NCI-H1048 (cell line): Measurements from ENCODE around the gene GALNS.

ENCODE experiments used
- DNase-seq: peaks from one replicate; lab custom pipeline; 2025; lab: John Stamatoyannopoulos, UW

The GALNS gene

DNA sequence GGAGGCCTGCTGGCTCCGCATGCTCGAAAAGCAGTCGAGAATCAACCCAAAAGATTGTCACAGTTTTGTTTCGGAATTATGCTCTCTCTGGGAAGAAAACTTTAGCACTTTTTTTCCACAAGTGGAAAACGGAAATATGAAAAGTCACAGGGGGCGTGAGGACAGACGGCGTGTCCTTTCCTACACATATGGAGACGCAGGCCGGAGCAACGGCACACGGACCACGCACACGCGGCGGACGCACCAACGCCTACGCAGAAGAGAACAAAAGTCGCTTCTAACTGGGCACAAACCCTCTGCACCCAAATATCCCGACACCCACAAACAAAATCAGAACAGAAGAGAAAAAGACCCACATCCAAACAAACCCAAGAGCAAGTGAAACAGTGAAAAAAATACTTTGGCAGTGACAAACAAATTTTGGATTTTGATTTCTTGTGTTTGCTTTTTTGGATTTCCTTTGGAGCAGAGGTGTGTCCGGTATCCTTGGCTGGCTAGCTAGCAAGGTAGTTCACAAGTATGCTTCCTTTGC is 19.0 kb upstream of the GALNS start:
- no peak for DNase-seq

- DNase-seq: no peak
These were observed 18.3 kb upstream of the GALNS start for GRCh38 chr16:88874938-88875599.

DNA sequence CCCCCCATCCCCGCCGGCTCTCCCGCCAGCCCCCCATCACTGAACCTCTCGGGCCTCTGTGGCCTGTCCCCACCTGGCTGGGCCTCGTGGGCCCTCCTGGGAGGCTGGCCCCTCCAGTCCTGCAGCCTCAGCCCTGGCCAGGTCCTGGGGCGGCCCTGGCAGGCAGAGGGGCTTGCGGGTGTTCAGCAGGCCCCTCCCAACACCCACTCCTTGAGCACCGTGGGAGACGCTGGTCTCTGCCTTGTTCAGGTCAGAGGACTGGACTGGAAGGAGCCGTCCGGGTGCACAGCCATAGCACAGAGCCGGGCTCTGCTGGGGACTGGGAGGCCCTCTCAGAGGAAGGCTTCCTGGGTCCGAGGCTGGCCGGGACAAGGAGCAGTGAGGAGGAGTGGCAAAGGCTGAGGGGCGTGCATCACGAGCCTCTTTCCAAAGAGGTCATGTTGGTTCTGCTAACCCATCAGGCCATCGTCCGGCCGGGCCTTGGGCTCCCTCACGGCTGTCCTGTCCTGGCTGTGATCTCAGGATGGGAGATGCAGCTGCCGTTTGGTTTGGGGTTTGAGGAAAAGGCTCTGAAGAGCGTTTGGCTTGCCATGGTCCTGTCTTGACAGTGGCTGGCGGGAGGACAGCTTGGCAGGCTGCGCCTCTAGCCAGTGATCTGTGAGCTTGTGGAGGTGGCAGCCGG is 16.0 kb upstream of the GALNS start:
- DNase-seq: no peak

GRCh38 chr16:88871730-88872416 is 15.1 kb upstream of the GALNS start:
- no peak for DNase-seq

DNA sequence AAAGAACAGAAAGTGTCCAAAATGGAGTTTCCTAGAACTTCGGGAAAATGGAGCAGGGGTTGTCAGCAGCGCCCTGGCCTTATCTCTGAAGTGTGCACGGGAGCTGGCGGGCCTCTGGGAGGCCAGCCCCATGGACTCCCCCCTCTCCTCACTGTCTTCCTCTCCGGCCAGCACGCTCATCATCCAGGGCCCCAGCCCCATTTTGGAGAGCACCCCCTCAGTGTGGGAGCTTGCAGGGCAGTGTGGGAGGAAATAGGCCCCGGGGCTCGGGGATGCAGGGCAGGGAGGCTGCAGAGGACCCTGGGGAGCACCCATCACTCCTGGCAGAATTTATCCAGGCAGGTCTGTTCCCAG is 14.6 kb upstream of the GALNS start:
- DNase-seq: no peak

DNA sequence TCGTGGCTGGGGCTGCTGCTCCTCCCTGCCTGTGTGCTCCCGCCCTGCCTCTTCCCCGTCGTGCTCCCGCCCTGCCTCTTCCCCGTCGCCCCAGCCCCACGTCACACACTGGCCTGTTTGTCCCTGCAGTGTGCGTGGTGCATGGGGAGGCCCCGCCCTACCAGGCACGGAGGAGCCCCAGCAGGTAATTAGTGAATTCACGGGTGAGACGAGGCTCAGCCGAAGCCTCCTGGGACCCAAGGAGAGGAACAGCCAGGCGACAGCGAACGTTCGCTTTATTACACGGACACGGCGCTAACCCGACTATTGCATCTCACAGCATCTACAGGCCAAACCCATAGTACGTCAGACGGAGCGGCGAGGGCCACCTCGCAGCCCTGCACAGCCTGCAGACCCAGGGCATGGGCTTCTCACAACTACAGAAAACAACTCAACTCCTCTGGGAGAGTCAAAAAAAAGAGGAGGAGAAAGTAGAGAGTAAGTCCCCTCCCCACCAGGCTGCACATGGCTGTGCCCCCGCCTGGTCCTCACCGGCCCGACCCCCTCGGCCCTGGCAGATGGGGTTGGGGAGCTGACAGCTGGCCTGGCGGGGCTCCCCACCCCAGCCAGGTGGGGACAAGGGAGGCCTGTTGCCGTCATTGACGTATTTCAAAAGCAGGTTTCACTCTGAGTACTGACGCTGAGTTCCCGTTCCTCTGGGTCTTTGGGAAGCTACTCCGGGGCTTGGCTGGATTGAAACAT is 14.0 kb upstream of the GALNS start:
- DNase-seq: no peak

DNA sequence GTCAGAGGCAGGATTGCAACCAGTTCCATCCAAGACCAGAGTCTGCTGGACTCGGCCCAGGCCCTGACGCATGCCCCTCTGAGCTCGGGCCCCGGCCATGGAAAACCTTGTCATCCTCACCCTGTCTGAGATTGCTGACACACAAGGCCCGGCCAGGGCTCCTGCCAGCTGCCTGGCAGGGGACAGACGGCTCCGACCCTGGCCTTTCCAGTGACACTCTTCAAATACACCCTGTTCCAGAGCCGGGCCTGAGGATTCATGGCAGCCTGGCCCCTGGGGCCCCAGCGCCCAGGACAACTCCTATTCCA is 12.9 kb upstream of the GALNS start:
- no peak for DNase-seq

- no peak for DNase-seq
These were observed 12.4 kb upstream of the GALNS start for GRCh38 chr16:88868974-88869672.

GRCh38 chr16:88867581-88868246 is 11.0 kb upstream of the GALNS start:
- DNase-seq: no peak

DNA sequence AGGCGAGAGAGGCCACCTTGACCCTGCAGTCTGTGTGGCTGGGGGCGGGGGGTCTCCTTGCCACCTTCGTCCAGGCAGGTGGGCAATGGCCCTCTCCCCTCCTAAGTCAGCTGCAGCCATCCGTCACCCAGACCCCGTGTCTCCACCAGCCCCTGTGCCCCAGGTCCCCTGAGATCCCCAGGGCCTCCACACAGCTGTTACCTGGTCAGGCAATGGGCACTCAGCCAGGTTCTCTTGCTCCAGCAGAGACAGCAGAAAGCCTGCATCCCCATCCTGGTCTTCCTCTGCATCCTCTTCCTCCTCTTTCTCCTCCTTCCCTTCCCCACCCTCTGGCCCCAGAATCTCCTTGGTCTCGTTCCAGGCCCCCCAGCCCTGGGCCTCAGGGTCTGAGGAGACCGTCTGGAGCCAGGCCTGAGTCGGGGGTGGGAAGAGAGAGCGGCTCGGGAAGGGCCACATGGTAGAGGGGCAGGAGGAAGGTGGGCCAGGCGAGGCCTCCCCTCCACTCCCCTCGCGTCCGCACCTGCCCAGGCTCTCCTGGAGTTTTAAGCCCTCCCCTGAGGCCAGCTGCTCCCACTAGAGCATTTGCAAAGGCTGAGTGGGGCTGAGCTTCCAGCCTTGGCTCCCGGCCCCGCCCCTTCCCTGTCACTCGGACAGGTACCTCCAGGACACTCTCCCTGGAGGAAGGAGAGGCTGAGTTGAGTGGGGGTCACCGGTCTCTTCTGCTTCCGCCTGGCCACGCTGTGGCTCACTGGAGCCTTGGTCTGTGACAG is 9.6 kb upstream of the GALNS start, which contains the start of gene PABPN1L:
Gene PABPN1L (minus strand): TSS at position 510 of the 770 bp plus-strand sequence. CDS start 54 bp downstream, at position 456.
- no peak for DNase-seq

- no peak for DNase-seq
These were observed 9.0 kb upstream of the GALNS start for GRCh38 chr16:88865742-88866141.

GRCh38 chr16:88865310-88865709 is 8.6 kb upstream of the GALNS start:
- no peak for DNase-seq

GRCh38 chr16:88864521-88864920 is 7.8 kb upstream of the GALNS start:
- no peak for DNase-seq

DNA sequence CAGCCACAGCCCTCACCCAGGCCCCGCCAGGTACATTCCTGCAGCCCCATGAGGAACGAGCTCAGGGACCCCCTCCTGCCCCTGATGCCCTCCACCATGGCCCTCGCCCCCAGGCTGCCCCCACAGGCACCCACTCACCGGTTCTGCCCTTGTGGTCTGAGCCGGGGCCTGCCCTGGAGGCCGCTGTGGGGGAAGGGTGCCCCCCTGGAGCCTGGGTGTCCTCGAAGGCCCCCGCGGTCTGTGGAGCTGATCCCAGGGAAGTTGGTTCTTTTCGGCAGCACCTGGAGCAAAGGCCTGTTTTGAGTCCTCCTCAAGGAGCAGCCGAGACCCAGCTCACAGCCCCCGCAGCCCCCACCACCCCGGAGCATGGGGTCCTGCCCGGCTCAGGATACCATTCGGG is 7.4 kb upstream of the GALNS start:
- DNase-seq: no peak

- DNase-seq: no peak
These were observed 6.7 kb upstream of the GALNS start for GRCh38 chr16:88863426-88863825.

- DNase-seq: no peak
These were observed 6.2 kb upstream of the GALNS start for GRCh38 chr16:88862968-88863367.

- no peak for DNase-seq
These were observed 4.6 kb upstream of the GALNS start for GRCh38 chr16:88861359-88861758.

DNA sequence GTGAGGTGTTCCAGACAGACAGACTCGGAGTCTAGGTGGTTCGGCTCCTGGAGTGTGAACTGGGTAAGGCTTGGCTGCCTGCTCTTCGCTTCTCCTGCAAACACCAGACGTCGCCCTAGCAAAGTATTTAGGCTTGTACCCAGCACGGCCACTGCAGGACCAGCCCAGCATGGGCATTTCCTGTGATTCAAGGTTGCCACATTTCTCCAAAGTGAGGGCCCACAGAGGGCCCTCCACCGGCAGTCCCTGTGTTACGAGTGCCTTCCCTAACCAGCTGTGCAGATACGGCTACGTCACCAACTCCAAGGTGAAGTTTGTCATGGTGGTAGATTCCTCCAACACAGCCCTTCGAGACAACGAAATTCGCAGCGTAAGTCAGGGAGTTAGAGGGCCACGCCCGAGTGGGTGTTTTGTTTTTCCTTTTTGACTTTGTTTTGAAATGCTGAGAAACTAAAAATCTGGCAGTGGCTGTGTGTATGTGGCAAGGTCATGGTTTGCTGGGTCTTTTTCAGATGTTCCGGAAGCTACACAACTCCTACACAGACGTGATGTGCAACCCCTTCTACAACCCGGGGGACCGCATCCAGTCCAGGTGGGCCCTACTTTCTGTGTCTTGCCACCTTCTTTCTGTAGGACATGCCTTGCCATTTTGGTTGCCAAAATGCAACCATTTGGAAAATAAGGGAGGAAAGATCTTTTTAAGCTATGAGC is 2.8 kb upstream of the GALNS start:
- no peak for DNase-seq

DNA sequence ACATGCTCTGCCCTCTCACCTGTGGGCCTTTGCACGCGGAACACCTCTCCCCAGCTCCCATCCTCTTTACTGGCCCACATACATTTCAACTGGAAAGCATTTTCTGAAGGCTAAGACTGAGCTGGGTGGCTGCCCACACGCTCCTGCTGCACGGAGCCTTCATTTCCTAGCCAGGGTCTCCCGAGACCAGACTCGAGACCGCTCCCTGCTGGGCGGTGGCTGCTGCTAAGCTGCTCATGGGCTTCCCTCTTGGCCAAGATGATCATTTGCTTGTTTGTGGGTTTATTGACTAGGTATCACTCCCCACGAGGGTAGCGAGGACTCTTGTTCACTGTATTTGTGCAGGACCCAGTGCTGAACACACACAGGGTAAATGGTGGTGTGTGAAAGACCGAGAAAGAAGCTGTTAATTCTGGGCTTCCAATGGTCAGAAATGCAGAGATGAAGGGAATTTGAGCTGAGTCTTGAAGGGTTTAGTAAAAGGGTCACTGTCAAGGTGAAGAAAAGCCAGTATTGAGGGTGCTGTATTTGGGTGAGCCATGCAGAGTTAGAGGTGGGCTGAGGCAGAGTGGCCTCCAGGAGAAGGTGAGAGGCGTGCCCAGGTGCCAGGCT is 1.1 kb upstream of the GALNS start:
- no peak for DNase-seq
